NCI-H510A treated with DMSO at 0.1 percent for 48 hours (cell line): Measurements from ENCODE around the gene CACNB1.
"Not testable (repeated sequence)": the region's sequence is repeated elsewhere in the genome, so short reads cannot be mapped to it uniquely, and the experiment has no call there.

ENCODE experiments used
- DNase-seq: peaks from one replicate; lab custom pipeline; 2025; lab: John Stamatoyannopoulos, UW

Gene CACNB1

DNA sequence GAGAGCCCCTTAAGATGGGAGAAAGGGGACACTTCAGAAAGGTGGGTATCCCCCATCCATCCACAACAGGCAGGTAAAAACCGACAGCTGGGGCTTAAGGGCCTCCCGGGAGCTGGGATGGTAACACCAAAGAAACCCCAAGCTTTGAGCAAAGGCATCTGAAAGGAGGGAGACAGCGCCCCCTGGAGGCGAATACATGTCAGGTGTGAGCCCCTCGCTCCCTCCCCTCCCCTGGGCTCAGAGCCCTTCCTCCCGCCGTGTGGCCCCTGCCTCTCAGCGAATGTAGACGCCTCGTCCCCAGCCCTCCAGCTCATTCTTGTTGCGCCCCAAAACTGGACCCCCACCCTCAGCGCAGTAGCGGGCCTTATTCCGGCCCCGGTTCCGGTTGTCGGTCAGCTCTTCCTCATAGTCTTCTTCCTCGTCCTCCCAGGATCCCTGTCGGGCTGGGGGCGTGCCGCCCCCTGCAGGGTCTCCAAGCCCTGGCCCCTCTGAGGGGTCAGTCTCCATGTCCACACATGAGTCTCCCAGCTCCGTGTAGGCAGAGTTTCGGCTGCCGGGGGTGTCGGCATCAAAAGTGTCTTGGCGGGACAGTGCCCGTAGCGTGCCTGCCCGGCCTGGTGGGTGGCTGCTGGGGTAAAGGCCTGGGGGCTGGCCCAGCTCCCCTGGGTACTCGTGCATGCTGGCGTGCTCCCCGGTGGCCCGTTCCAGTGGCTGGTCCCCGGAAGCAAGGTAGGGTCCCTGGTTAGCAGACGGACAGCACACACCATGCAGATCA, 22.4 kb downstream of the CACNB1 start:
- peak; percentile 16 for DNase-seq

DNA sequence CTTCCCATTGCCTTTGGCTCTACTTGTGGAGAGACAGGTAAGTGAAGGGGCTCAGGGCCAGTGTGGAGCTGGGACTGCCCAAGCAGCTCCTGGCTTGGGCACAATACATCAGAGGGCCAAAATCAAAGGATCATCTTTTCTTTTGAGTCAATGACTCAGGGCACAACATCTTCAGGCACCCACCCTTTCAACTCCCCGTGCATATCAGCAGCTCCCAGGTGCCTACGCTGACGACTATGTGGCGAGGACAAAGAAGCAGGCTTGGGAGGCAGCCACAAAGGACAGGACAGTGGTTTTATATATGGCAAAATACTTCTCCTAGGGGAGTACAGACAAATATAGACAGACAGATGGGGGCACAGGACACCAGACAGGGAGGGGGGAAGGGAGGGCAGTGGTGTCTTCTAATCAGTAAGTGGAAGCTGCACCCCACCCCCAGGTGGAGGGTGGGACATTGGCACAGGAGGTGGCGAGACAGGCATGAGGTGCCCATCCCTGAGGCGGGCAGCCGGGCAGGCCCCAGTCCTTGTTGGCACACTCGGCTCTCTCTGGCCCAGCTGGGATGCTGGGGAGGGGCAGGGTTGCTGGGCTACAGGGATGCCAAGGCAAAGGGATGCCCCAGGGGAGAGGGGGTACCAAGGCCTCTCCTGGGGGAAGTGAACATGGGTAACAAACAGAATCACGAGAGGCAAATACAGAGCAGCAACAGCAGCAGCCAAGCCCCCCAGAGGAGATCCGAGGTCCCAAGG, 23.8 kb downstream of the CACNB1 start:
- DNase-seq: no peak

DNA sequence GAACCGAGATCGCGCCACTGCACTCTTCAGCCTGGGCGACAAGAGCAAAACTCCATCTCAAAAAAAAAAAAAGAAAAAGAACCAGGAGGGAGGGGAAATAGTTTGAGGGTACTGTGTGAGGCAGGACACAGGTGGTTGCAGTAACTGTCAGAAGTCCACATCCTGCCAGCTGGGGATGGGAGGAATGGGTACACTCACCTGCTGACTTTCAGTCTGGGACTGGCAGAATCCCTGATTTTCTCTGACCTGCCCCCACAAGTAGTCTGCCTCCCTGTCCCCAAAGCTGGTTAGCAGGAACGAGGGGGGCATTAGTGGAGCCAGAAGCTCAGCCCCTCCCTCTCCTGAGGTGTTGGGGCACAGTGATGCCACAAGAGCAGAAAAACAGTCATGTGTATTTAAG, 24.4 kb downstream of the CACNB1 start:
- no peak for DNase-seq

DNA sequence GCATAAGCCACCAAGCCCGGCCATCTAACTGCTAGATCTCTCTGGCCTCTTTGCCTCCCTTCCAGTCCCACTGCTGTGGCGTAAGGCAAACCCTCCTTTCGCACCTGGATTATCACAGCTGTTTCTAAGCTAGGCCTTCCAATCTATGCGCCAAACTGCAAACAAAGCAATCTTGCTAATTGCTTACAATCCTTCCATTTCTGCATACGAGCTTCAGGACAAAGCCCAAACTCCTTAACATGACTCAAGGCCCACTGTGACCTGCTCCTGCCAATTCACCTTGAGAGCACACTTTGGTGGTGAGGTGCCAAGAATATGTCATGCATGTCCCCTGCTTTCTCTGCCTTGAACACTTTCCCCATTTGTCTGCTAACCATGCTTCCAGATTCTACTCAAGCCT, 25.5 kb downstream of the CACNB1 start:
- no peak for DNase-seq

DNA sequence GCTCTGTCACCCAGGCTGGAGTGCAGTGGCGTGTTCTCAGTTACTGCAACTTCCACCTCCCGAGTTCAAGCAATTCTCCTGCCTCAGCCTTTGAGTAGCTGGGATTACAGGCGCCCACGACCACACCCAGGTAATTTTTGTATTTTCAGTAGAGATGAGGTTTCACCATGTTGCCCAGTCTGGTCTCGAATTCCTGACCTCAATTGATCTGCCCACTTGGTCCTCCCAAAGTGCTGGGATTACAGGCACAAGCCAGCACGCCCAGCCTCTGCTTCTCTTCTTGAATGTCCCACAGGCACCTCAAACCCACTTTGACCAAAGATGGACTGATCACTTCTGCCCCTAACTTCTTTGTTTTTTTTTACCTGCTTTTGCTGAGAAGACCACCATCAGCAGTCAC, 26.9 kb downstream of the CACNB1 start:
- no peak for DNase-seq

DNA sequence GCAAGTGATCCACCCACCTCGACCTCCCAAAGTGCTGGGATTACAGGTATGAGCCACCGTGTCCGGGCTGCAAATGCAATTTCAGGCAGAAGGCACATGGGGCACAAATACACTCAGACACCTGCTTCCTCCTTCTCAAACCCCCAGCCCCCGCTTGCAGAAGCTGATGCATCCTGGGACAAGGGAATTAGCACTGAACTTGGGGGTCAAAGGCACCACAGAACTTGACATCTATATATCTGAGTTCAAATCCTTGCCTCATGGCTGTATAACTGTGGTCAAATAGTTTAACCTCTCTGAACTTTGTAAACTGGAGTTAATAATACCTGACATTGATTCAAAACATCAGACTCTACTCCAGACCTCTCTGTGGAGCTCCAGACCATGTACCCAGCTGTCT, 27.4 kb downstream of the CACNB1 start:
- DNase-seq: no peak

DNA sequence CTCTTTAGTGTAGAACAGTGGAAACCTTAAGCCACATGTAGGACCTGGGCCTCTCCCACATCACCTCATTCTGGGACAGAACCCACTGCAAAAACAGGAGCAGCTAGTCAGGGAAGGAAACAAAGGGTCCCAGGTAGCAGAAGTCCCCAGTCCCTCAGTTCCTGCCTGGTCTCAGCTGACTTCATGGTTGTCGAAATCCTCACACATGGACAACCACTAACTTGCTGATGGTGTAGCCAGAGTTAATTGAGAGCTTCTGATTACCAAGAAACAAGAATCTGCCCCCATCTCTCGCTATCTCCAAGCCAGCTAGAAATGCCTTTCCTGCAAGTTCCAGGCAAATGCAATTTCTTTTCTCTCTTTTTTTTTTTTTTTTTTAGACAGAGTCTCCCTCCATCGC, 28.0 kb downstream of the CACNB1 start:
- DNase-seq: no peak

DNA sequence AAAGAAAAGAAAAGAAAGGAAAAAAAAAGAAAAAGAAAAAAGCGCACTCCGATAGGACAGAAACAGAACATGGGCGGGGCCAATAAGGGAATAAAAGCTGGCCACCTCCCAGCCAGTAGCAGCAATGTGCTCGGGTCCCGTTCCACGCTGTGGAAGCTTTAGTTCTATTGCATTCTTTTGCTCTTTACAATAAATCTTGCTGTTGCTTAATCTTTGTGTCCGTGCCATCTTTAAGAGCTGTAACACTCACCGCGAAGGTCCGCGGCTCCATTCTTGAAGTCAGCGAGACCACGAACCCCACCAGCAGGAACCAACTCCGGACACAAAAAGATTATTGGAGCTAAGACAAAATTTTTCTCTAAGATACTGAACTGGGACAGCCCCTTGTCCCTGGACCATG, 28.4 kb downstream of the CACNB1 start:
- DNase-seq: no peak

DNA sequence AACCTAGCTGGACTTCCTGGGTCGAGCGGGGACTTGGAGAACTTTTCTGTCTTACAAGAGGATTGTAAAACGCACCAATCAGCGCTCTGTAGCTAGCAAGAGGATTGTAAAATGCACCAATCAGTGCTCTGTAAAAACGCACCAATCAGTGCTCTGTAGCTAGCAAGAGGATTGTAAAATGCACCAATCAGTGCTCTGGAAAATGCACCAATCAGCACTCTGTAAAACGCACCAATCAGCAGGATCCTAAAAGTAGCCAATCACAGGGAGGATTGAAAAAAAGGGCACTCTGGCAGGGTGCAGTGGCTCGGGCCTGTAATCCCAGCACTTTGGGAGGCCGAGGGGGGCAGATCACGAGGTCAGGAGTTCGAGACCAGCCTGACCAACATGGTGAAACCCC, 29.0 kb downstream of the CACNB1 start:
- not testable (repeated sequence) for DNase-seq

DNA sequence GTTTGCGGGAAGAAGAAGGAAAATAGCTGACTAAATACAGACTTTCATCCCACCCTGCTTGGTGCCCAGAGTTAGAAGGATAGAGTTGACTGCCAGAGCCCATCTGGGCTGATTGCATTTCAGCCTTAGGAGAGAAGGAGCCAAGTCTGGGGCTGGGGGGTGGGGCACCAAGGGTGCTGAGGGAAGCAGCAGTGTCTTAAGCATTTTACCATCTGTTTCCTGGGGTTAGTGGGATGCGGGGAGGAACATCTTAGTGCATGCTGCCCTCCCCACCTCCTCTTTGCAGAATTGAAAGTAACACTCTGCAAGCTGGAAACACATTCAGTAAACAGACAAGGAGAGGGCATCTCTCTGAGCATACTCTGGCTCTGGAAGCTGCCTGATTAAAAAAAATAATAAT, 30.0 kb downstream of the CACNB1 start:
- no peak for DNase-seq

DNA sequence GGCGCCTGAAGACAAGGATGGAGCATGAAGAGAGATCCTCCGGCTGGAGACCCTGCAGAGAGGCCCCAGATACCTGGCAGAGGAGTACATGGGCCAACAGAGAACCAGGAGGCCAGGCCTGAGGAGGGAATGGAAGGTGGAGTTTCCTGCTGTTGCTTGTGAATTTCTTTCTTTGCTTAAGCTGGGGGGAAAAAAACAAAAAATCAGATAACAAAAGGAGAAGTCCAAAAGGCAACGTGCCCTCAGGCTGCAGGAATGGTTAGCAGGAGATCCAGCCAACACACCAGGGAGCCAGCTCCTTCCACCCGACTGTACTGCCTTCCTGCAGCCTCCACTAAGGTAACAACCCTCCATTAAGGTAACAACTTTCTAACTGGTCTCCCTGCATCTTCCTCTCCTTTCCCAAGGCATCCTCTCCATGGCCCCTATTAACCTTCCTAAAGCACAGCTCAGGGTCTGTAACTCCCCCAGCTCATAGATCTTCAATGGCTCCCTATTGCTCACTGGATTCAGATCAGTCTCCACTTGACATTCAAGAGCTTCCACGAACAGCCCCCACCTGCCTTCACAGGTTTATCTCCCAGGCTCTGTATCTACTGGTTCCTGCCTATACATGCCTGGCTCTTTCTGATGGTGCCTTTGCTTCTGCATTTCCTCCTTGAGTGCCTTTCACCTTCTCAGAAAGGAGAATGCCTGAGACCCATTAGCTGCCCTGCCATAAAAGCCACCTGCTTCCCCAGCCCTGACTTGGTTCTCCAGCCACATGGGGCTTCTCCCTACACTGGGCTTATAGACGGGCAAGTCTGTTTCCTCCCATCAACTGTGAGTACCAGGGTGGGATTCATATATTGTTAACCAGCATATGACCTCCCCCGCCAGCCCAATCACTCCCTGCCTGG, 30.8 kb downstream of the CACNB1 start:
- DNase-seq: no peak

DNA sequence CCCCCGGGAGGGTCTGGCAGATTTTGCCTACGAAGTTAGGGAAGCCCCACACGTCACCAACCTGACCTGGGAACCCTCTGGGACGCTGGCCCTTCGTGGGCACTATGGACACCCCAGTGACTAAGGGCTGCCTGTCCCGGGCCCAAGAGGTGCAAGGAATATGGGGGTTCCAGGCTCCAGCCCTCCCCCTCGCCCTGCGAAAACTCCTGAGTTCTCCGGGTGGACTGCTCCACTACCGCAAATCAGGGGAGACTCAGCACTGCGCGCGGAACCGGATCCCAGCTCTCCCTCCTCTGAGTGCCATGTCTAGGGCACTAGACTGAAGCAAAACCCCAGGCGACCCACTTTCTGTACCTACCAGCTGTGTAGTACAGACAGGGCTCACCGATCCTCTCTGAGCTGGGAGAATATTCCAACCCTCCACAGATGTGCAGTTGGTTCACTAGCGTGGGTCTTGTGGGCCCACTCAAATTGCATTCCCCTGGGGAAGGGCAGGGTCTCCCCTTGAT, 31.6 kb downstream of the CACNB1 start, which contains the start of gene ARL5C:
Gene ARL5C (minus strand): TSS at position 321 of the 509 bp plus-strand sequence. CDS start 401 bp downstream, outside the sequence.
- DNase-seq: no peak

DNA sequence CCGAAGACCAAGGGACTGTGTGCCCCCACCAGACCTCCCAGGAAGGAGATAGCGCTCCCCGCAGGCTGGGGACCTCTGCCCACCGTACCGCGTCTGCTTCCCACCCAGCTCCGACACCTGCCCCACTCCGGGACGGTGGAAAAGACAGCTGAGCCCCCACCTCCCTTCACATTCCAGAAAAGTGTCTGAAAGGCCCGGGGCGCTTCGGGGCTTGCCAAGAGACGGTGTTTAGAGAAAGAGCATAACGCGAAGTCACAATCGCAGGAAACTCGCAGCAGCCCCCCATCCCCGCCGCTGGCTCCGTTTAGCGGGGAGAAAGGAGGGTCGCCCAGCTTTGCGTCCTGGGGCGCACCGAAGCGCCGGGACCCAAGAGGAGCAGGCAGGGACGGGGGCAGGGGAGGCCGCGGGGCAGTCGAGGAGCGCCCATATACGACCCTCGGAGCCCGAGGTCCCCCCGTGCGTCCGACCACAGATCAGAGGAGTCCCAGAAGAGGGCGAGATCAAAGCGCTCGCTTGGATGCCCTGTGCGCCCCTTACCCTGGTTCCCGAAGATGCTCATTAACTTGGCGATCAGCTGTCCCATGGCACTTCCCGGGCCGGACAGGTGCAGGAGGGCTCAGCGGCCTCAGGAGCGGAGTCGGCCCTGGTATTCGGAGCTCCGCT, 32.2 kb downstream of the CACNB1 start:
- DNase-seq: no peak

DNA sequence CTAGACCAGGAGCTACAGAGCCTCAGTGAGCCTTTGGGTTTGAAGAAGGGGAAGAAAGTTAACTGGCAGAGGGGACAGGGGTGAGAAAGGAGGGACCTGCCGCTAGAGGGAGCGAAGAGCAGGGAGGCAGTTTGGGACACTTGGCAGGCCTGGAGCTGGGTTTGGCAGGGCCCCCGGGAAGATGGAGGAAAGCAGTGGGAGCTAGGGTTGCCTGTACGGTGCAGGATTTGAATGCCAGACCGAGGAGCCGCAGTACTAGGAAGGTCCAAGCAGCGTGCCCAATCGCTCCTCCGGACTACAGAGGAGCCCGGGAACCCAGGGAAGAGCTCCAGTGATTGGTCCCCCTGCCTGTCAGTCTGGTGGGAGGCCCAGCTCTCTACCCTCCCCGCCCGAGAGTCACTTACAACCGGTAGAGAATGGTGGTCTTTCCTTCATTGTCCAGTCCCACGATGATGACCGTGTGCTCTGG, 32.8 kb downstream of the CACNB1 start:
- peak; percentile 67 for DNase-seq

DNA sequence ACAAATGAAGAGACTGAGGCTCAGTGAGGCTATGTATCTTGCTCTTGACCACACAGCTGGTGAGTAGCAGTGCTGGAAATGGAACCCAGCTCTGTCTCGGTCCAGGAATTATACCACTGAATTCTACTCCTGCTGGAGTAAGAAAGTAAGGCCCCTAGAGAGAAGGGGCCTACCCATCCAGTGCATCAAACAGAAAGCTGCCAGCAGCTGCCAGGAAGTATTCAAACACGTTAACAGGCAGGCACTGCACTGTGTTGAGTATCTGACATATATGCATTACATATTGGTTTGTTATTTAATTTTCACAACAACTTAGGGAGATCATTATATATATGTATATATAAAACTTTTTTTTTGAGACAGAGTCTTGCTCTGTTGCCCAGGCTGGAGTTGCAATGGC, 35.5 kb downstream of the CACNB1 start:
- DNase-seq: no peak

DNA sequence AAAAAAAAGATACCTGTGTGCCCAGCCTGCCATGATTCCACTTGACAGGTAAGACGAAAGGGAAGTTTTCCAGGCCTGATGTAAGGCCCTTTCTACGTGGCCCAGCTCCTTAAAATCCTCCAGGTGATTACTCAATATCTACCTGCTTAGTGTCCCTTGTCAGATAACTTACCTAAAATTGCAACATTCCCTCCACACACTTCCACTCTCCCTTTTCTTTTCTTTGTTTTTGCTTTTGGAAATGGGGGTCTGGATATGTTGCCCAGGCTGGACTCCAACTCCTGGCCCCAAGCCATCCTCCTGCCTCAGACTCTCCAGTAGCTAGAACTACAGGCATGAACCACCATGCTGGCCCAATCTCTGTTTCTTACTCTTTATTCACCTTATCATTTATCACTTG, 38.8 kb downstream of the CACNB1 start:
- DNase-seq: no peak

DNA sequence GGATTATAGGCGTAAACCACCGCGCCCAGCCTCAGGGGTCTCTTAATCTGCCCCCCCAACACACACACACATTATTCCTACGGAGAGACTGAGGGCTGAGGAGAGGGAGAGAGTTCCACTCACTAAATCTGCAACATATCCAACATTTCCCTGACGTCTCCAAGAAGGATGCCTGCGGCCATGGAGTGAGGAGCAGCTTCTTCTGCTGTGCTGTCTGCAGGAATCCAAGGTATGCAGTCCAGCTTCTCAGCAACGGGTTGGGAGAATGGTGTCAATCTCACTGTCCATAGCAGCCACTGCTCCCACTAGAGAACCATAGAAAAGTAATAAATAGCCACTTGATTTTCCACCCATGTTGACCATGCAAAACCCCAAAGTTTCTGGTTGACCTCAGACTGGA, 41.0 kb downstream of the CACNB1 start:
- no peak for DNase-seq

DNA sequence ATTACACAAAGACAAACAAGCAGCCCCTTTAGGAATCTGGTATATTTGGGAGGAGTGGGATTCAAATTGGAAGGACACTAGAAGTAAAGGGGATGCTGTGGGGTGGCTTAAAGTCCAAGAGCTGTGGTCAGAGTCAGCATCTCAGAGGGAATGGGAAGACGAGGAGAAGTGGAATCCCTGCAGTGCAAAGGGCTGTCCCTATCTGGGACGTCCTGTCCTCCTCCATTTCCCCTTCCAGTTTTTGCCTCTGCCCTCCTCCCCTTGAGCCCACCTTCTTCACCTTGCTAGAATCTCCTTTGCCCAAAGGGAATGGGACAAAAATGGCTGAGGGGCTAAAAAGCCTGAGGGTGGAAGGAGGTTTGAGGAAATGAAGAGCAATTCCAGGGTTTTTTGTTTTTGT, 41.8 kb downstream of the CACNB1 start:
- no peak for DNase-seq

DNA sequence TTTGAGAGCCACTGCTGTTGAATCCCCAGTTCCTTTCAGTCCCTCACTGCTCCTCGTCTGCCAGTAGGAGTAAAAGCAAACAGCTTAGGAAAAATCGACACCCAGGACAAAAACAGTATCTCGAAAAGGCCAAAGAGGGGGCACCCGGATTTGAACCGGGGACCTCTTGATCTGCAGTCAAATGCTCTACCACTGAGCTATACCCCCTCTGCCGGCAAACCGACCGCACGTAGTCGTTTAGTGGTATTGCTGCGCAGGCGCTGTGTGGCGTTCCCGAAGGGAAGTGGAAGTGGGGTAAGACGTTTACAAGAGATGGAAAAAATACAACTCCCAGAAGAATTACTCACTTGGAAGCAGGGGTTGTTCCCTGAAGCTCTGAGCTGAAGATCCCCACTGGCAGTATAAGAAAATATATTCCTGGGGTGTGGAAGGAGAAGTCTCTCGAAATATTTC, 43.8 kb downstream of the CACNB1 start:
- DNase-seq: peak; percentile 79

DNA sequence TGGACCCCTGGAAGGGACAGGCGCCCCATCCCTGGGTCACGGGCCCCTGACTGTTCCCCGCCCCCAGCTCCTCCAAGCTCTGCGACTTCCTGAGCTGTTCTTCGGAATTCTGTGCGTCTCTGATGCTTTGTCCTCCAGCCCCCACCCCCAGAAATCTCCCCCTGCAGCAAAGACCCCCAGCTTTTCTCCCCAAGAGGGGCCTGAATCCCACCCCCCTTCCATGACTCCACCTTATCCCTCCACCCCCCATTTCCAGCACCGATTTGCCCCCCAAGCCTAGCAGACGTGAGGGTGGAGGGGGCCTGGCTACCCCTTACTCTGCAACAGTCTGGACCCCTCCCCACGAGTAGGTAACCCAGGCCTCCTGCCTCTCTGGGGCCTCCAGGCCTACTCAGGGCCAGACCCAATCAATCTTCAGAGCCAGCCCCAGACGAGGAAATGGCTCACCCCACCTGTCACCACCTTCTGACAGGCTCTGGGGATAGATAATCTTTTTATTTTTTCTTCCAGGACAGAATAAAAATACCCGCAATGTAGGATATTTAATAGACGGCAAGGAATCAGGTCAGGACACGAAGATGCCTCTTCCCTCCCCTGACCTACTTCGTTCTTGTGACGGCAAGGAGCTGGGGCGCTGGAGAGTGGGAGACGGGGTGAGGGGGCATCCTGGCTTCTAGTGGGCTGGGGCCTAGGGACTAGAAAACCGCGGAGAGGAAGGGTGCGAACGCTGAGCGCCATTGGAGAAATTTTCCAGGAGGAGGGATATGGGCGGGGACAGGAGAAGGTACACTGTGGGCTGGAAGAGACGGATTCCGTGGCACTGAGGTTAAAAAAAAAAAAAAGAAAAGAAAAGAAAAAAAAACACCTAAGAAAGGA, 45.3 kb downstream of the CACNB1 start:
- DNase-seq: peak; percentile 65
